Heart left ventricle (tissue), 13 donors: ENCODE data around the gene TSPAN14.

Source experiments
- POLR2A ChIP-seq, 2 donors: fragments of 450-650 bp; IDR thresholded peaks; one replicate each; pipeline ENCODE4 v1.6.1; 2017; ENCODE audit warnings: antibody characterized with exemption in 2 of 2, mild to moderate bottlenecking in 2 of 2, moderate library complexity in 2 of 2
- TF ChIP-seq, protein P1 (sequence below), 12 donors: fragments of 200-600 bp; sonication (generic) in 4 of 12; IDR thresholded peaks; one replicate each; pipeline versions ENCODE4 v1.5.0 to v1.8.0; 2018 to 2022; ENCODE audit warnings: antibody characterized with exemption in 12 of 12, mild to moderate bottlenecking in 5 of 12
- donor health status: ischemic (EF 13 %, LVEDD 7.1; RV severe dilation, severe dysfunction).
- donor health status: DM: no; HTN: yes; CAD: no.
- donor health status: DM: no; HTN: no; CAD: no.
- donor health status: ischemic (EF 25% LVEDD 6.9; RV normal size, moderate dysfunction).
- donor health status: ischemic (EF 25% LVEDD 5.7; RV mildly dilated, moderate dysfunction).
- donor health status: ischemic (EF 35%, LVEDD 5.7; RV mildly dilated, moderate dysfunction).
- donor health status: nonischemic (EF 11% LVEDD 7.7; RV severe dilation, severe dysfunction).
- donor health status: DM: yes; HTN: yes; CAD: no.
- donor health status: PGD.
- donor health status: ischemic (EF 29% LVEDD 5.4; RV normal size, mild dysfunction).
- donor health status: nonischemic (EF 23%, LVEDD 6.1; RV moderate dilation, normal function).

DNA sequence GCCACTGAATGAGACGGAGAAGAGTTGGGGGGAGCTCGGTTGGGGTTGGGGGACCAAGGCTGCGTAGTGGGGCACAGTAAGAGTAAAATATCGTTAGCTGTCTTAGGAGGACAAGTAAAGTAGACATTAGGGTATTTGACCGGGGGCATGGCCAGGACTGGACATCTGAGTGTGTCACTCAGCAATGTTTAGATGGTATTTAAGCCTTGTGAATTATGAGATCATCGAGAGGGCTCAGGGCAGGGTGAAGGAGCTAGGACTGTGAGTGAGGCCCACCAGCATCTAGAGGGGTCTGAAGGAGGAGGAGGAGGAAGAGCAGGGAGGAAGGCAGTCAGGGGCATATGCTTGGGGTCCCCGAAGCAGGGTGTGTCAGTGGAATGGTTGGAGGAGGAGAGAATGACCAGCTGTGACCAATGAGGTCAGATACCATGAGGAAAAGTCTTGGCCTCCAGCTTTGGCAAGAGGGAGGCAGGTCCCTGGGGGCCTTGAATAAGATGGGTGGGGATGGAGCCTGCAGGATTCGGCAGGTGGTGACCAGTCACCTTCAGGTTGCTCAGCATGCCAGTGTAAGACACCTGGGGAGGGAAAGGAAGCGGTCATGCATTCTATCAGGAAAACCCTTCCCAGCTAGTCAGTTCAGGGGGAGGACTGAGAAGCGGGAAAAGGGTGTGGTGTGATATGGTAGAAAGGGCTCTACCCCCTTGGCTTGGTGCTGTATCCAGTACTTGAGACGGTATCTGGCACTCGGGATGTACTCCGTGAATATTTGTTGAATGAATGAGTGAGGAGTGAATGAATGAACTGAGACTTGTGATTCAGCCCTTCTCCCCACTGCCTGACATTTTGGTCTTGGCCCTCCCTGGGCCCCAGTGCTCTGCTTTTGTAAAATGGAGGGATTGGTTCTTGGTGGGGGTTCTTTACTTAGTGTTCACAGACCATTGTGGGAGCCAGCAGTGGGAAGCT is 48.8 kb downstream of the TSPAN14 start:
- no peak for TF ChIP-seq POLR2A (IDR thresholded peaks at IDR 0.05)
- TF ChIP-seq, protein P1, sequence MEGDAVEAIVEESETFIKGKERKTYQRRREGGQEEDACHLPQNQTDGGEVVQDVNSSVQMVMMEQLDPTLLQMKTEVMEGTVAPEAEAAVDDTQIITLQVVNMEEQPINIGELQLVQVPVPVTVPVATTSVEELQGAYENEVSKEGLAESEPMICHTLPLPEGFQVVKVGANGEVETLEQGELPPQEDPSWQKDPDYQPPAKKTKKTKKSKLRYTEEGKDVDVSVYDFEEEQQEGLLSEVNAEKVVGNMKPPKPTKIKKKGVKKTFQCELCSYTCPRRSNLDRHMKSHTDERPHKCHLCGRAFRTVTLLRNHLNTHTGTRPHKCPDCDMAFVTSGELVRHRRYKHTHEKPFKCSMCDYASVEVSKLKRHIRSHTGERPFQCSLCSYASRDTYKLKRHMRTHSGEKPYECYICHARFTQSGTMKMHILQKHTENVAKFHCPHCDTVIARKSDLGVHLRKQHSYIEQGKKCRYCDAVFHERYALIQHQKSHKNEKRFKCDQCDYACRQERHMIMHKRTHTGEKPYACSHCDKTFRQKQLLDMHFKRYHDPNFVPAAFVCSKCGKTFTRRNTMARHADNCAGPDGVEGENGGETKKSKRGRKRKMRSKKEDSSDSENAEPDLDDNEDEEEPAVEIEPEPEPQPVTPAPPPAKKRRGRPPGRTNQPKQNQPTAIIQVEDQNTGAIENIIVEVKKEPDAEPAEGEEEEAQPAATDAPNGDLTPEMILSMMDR (IDR thresholded peaks at IDR 0.05) = no peak
